GM18517 (cell line): ENCODE data around the gene SINHCAF.

Experiments used
- ATAC-seq: cut with Tn5 transposase; IDR thresholded peaks from one replicate; pipeline ENCODE4 v1.9.1; 2021; ENCODE audit warnings: mild to moderate bottlenecking, moderate library complexity; ENCODE audit not compliant: unreplicated experiment

SINHCAF gene

DNA sequence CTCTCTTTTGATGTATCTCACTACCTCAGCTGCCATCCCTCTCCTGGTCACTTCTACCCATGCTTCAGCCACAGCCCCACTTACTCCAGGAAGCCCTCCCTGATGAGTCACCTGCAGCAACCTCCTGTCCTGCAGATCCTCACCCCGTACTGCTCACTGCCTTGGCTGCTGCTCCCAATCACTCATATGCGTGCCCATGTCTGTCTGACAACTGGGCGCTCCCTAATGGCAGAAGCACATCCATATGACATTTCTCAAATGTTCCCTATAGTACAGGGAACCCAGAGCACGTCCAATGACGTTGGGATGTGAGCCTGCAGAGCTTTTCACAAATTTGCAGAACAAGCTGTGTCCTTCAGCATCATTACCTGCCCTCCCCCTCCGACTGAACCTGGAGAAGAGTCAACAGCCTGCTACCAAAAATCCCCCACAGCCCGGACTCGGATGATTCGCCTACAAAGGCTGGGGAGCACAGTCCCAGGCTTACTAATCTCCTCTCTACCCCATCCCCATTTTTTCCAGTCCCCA lies 90.0 kb downstream of the SINHCAF start:
- no peak for ATAC-seq

DNA sequence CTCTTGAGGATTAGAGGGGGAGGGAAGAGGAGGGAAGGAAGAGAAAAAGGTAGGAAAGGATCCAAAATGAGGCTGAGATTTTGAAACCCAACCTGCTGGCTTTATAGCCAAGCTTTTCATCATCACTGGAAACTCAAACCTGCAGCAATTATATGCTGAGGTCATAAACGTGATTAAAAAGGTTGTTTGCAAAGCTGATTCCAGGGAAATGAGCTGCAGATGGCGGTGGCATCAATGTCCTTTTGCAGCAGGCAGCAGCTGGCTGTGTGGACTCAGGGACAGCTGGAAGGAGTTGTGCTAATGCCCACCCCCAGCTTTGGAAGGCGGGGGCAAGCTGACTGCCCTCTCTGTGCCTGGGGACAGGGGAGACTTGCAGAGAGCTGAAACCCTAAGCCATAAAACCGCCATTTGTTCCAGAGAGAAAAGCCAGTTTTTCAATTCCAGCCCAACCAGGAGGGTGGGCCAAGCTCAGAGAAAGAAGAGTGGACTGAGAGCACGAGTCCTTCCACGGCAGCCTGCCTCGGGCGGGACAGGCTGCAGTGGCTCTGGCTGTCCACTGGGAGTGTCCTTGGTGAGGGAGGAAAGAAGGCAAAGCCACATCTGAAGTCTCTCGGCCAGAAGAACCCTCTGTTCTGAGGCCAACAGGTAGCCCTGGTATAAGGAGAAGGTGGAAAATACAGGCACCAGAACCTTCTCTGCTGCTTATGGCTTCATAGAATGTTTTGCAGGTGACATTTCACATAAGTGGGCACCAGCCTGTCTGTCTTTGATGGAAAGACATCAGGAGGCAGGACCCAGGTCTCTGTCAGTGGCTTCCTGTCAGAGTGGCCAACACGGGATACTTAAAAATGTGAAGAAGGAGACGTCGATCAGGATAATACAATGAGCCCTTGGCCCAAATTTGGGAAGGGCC lies 90.7 kb downstream of the SINHCAF start:
- ATAC-seq = no peak

DNA sequence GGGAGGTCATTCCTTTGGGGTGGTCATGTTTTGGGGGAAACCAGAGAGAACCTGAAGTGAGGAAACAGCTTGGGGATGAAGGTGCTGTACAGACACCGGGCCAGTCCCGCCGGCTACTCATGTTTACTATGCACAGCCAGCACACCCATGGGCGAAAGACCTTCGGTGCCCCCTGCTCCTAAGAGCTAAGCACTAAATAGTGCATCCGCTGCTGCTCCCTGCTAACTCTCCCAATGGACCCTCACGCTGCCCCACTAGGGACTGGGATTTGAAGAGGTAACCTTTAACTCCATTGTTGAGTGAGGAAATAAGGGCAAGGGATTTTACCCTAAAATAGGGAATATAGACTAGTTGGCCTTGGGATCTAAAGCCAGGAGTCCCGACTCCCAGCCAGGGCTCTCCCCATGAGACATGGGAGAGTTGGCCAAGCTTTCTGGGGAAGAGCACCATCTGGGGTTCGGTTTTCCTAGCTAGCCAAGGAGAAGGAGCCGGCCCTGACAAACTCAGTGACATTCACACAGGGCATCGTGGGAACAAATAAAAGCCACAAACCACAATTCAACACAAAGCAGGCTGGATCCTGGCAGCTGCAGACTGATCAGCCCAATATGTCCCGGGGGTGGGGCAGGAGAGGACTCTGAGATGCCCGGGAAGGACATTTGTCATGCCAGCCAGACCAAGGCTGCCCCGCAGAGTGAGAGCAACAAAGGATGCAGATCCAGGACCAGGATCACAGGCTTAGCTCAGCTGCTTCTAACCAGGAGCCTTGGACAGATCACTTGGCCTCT lies 91.7 kb downstream of the SINHCAF start:
- ATAC-seq = no peak

DNA sequence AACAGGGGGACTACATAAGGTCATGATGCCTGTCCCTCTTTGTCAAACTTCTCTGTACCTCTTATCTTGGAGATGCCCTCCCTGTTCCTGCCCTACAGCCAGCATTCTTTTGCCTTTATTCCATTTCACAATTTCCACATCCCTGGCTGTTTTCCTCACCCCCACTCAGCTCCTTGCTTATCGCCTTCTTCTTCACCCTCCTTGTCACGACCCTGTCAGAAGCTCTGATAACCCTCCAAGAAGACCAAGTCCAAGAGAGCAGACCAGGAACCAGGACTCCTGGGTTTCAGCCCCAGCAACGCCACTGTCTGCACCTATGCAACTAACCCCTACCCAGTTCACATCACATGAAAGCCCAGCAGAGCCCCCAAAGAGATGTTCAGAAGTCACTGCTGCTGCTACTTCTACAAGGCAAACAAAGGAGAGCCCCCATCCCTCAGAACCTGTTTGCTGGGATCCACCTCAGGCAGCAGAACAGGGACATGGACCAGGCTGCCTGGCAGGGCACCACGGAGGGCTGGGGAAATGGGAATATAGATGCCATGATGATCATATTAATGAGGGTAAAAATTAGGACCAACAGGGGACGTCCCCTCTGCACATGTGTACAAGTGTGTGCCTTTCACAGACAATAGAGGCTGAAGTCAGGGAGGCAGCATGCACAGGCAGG lies 92.8 kb downstream of the SINHCAF start:
- no peak for ATAC-seq

DNA sequence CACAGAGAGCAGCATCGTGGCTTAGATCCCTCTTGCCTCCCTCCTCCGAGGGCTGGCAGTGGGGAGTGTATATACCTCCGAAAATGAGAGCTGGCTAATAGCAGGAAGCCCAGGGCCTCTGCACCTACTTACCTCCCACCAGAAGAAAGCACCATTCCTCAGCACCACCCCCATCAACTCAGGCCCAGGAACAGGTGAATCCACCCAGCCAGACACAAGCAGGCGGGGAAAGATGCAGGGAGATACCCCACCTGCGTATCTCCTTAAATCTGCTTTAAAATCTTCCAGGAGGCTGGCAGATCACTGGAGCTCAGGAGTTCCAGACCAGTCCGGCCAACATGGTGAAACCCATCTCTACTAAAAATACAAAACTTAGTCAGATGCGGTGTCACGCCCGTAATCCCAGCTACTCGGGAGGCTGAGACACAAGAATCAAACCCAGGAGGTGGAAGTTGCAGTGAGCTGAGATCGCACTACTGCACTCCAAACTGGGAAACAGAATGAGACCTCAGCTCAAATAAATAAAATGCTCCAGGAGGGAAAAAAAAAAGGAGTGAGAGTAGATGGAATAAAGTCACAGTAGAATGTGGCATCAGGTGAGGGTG lies 93.5 kb downstream of the SINHCAF start:
- ATAC-seq = no peak

DNA sequence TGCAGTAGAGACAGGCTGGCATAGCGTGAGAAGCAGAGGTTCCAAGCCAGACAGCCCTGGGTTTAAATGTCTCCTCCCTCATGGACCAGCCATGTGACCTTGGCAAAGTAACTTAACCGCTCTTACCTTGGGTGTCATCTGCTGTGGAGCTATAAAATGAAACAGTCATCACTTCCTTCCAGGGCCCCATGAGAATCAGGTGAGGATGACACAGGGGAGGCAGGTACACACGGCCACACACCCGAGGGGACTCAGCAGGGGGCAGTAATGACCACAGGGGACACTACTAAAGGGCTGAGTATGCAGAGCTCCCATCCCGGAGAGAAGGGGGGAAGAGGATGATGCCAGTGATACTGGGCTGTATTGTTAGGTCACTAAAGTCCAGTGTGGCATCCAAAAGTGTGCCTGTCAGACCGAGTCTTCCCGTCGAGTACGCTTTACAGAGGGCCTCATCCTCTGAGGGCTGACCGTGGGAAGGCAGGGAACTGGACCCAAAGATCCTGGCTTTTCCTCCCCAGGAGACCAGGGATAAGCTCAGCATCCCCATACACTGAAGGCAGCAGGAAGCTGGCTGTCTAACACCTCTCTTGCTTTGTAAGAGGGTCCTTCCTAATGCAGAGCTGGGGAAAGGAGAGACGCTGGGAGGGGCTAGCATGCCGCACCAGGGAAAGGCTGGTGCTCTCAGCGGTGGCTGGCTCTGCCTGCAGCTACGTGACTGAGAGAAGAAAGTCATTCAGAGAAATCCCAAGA lies 94.2 kb downstream of the SINHCAF start:
- ATAC-seq = no peak
